Measurements from ENCODE around the gene CCDC92B. TPM values are rescaled to one million over a fixed set of nuclear protein-coding genes. Genes with fewer than 3 reads are reported as not detected.
"Not testable (repeated sequence)": the region's sequence is repeated elsewhere in the genome, so short reads cannot be mapped to it uniquely, and the experiment has no call there.

The CCDC92B gene
- total and polyA plus RNA-seq, 2 donors = 0.14 to 0.32 TPM

DNA sequence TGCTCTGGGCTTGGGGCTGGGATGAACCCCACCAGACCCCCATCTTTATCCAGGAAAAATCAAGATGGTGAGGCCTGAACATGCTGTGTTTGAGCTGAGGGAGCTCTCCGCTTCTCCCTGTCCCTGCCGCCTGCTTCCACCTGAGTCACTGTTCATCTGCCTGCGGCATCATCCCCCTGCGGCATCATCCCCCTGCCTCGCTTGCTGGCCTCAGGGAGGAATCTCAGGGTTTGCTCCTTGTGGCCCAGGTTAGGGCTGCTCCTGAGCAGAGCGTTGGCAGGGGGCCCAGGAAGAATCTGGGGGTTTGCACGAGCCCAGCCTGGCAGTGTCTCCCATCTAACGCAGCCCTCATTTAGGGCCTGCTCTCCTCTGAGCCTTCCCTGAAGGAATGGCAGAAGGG lies 35.4 kb upstream of the CCDC92B start:
- Histone ChIP-seq H3K4me1 (ENCODE audit: insufficient read depth) (no peaks in the 10 kb centered on the region), H3K4me3 (ENCODE audit: low read depth, low read length) (no peak overlapping the region), H3K27ac (ENCODE audit: low read depth) (no peak overlapping the region), H3K36me3 (ENCODE audit: insufficient read depth) (no peaks in the 10 kb centered on the region)
- no peak for DNase-seq (ENCODE audit: extremely low spot score)
- 71% methylated on average over 8 of the region's 8 CpGs for WGBS

DNA sequence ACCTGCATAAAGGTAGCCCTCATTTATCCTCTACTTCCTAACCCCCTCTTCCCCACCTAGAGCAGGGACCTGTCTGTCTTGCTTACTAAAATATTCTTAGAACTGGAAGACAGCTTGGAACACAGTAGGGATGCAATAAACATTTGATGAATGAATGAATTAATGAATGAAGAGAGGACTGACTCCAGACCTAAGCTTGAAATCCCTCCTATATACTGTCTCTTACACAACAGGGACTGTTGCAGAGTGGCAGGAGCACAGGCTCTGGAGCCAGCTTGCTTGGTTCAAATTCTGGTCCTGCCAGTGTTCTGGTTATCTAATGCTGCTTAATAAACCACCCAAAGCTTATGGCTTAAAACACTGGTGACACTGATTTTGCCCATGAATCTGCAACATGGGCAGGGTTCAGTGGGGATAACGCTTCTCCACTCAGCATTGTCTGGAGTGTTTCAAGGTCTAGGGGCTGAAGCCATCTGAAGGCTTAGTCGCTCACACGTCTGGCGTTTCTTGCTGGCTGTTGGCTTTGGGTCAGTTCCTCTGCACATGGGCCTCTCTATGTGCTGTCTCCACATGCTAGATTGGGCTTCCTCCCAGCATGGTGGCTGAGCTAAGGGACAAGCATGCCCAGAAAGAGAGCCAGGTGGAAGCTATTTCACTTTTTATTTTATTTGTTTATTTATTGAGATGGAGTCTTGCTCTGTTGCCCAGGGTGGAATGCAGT lies 34.0 kb upstream of the CCDC92B start:
- Histone ChIP-seq H3K27ac (ENCODE audit: low read depth) (no peak overlapping the region), H3K36me3 (ENCODE audit: insufficient read depth) (no peaks in the 10 kb centered on the region), H3K4me1 (ENCODE audit: insufficient read depth) (no peaks in the 10 kb centered on the region), H3K4me3 (ENCODE audit: low read depth, low read length) (no peak overlapping the region)
- DNase-seq (ENCODE audit: extremely low spot score) = no peak
- 77% methylated on average over 4 of the region's 4 CpGs for WGBS

DNA sequence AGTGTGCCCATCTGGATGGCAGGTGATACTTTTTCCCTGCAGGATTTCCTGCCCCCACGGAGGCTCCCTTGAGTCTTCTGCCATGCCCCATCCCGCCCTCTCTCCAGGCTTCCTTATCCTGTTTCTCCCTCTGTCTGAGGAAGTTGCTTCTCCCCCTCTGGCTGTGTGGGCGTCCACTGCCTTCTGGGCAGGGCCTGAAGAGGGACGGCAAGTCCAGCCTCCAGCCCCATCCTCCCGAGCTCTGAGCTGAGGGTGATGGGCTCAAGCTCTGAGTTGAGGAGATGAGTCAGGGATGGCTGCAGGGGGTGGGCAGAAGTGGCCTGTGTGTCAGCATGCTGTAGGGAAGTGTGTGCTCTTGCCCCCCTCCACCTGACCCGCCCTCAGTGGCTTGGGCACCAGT lies 32.6 kb upstream of the CCDC92B start:
- Histone ChIP-seq H3K27ac (ENCODE audit: low read depth) (no peak overlapping the region), H3K36me3 (ENCODE audit: insufficient read depth) (no peaks in the 10 kb centered on the region), H3K4me1 (ENCODE audit: insufficient read depth) (no peaks in the 10 kb centered on the region), H3K4me3 (ENCODE audit: low read depth, low read length) (no peak overlapping the region)
- no peak for DNase-seq (ENCODE audit: extremely low spot score)
- WGBS = 29% methylated on average over 6 of the region's 6 CpGs

DNA sequence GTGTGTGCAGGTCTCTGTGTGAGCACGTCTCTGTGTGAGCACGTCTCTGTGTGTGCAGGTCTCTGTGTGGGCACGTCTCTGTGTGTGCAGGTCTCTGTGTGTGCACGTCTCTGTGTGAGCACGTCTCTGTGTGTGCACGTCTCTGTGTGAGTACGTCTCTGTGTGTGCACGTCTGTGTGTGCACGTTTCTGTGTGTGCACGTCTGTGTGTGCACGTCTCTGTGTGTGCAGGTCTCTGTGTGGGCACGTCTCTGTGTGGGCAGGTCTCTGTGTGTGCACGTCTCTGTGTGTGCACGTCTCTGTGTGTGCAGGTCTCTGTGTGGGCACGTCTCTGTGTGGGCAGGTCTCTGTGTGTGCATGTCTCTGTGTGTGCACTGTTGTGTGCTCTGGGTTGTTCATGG lies 32.1 kb upstream of the CCDC92B start:
- not testable (repeated sequence) for H3K36me3 ChIP-seq (ENCODE audit: insufficient read depth); DNase-seq (ENCODE audit: extremely low spot score); H3K4me3 ChIP-seq (ENCODE audit: low read depth, low read length); H3K27ac ChIP-seq (ENCODE audit: low read depth); H3K4me1 ChIP-seq (ENCODE audit: insufficient read depth)
- WGBS = 87% methylated on average over 15 of the region's 15 CpGs

DNA sequence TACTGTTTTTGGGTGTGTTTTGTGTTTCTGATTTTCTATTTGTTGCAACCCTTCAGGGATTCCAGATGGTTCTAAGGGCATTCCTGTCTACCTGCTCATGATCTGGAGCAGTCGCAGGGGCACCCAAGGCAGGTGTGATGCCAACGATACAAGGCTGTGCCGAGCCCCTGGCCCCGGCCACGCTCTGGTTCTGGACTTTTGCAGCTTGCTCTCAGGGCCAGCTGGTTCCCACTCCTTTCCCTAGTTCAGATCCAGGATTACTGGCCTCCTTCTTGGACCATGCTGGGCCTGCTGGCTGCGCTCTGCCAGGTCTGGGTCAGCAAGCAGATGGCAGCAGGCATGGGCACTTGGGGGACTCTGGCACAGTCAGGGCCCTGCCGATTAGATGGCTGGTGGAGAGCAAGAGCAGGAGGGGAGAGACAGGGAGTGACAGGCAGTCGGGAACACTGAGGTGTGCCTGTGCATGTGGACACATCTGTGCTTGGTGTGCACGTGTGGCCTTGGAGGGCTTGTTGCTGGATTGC lies 31.5 kb upstream of the CCDC92B start:
- no peaks in the 10 kb centered on the region for H3K36me3 ChIP-seq (ENCODE audit: insufficient read depth)
- no peak overlapping the region for H3K4me3 ChIP-seq (ENCODE audit: low read depth, low read length)
- no peak overlapping the region for H3K27ac ChIP-seq (ENCODE audit: low read depth)
- H3K4me1 ChIP-seq (ENCODE audit: insufficient read depth) = no peaks in the 10 kb centered on the region
- DNase-seq (ENCODE audit: extremely low spot score) = no peak
- 83% methylated on average over 9 of the region's 9 CpGs for WGBS

DNA sequence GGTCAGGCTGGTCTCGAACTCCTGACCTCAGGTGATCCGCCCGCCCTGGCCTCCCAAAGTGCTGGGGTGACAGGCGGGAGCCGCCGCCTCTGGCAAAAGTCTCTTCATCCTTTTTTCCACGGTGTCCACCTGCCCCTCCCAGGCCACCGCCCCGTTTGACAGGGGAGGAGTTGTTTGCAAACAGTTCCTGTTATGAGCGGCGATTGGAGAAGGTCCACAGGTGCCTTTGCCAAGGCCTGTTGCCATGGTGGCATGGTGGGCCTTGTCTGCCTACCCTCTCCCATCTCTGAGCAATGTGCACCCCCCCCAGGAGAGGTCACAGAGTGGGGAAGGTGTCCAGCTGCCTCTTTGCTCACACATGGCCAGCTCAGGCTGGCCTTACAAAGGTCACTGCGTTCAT lies 30.8 kb upstream of the CCDC92B start:
- no peaks in the 10 kb centered on the region for H3K36me3 ChIP-seq (ENCODE audit: insufficient read depth)
- WGBS = 86% methylated on average over 12 of the region's 12 CpGs
- DNase-seq (ENCODE audit: extremely low spot score) = no peak
- H3K4me1 ChIP-seq (ENCODE audit: insufficient read depth) = no peaks in the 10 kb centered on the region
- H3K27ac ChIP-seq (ENCODE audit: low read depth) = no peak overlapping the region
- no peak overlapping the region for H3K4me3 ChIP-seq (ENCODE audit: low read depth, low read length)

DNA sequence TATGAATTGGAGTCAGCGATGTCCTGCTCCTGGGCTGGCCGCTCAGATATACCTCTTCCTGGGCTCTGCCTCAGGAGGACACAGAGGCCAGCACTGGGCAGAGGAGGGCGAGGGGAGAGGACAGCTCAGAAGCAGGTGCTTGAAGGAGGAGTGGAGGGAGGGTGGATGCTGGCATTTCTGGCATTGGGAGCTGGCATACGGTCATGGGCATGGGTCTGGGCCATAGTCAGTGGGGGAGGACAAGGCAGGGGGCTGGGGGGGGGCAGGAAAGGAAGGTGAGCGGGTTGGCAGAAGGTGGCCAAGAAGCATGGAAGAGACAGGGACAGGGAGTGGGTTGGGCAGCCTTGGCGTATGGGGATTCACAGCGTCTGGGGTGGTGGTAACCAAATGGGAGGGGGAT lies 30.1 kb upstream of the CCDC92B start:
- 80% methylated on average over 7 of the region's 7 CpGs for WGBS
- Histone ChIP-seq H3K4me1 (ENCODE audit: insufficient read depth) (no peaks in the 10 kb centered on the region), H3K36me3 (ENCODE audit: insufficient read depth) (no peaks in the 10 kb centered on the region), H3K27ac (ENCODE audit: low read depth) (no peak overlapping the region), H3K4me3 (ENCODE audit: low read depth, low read length) (no peak overlapping the region)
- DNase-seq (ENCODE audit: extremely low spot score) = no peak

DNA sequence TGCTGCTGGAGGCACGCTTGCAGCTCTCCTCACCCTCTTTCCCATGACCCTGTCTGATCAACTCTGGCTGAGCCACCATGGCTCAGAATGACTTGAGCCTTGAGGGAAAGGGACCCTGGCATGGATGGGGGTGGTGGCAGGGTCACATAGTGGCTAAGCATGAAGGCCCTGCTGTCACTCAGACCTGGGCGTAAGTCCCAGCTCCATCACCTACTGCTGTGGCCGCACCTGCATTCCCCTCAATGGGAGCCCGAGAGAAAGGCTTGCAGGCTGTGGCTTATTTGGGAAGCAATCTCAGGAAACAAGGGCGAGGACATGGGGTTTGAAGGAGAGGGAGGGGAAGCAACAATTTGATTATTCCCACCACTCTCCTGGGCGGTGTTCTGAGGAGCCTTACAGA lies 29.0 kb upstream of the CCDC92B start:
- H3K4me3 ChIP-seq (ENCODE audit: low read depth, low read length) = no peak overlapping the region
- no peak for DNase-seq (ENCODE audit: extremely low spot score)
- no peaks in the 10 kb centered on the region for H3K4me1 ChIP-seq (ENCODE audit: insufficient read depth)
- WGBS = 64% methylated on average over 6 of the region's 6 CpGs
- H3K36me3 ChIP-seq (ENCODE audit: insufficient read depth) = no peaks in the 10 kb centered on the region
- H3K27ac ChIP-seq (ENCODE audit: low read depth) = no peak overlapping the region

DNA sequence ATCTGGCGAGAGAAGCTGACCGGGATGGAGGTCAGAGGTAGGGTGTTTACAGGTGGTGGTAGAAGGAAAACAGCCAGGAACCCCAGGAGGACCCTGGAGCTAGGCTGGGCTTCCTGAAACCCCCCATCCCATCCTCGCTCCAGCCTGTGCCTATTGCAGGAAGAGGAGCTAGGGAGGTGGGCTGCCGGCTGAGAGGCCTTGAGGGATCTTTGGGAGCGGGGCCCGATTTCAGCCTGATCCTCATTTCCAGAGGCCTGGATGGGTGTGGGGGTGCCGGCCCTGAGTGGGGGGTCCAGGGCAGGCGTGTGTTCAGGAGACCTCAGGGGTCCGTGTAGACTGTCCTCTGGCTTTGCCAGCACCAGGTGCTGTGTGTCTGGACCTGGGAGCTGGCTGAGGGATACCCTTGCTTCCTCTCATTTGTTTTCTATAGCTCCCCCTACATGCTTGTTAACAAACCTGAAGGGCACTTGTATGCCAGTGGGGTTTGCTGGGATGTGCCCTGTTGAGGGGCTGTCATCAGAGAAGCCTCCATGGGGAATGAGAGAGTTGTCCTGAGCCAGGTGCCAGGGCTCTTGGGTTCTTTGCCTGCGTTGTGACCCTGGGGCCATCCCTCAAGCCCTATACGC lies 27.9 kb upstream of the CCDC92B start:
- H3K4me1 ChIP-seq (ENCODE audit: insufficient read depth) = no peaks in the 10 kb centered on the region
- 24% methylated on average over 11 of the region's 11 CpGs for WGBS

DNA sequence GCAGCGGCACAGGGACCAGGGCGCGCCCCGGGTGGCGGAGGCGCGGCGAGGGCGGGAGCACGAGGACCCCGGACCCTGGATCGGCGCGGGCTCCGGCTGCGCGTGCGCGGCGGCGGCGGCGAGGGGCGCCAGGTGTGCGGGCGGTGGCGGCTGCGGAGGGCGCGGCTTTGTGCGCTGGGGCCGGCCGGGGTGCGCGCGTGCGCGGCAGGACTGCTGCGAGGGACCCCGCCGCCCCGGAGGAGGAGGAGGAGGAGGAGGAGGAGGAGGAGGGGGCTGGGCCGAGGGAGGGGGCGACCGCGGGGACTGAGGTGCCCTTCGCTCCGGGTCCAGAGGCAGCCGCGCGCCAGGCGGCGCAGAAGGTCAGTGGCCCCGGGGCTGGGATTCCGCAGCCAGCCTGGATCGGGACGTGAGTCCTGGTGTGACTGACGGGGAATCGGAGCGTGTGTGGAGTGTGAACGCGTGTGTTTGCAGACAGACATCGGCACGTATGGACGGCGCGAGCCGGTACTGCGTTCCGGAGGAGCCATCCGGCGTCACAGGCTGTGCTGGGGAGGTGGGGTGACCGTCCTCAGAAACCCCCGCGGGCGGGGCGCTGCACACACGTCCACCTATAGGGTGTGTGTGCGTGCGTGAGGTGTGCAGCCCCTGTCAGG lies 27.3 kb upstream of the CCDC92B start:
- Histone ChIP-seq H3K4me1 (ENCODE audit: insufficient read depth) (no peaks in the 10 kb centered on the region), H3K27ac (ENCODE audit: low read depth) (no peak overlapping the region), H3K4me3 (ENCODE audit: low read depth, low read length) (peak overlapping the region; percentile 27), H3K36me3 (ENCODE audit: insufficient read depth) (no peaks in the 10 kb centered on the region)
- no peak for DNase-seq (ENCODE audit: extremely low spot score)
- WGBS = under 1% methylated on average over 80 of the region's 80 CpGs

More for the DNA sequence above, 27.9 kb upstream of the CCDC92B start:
- H3K4me3 ChIP-seq (ENCODE audit: low read depth, low read length) = no peak overlapping the region
- no peak for DNase-seq (ENCODE audit: extremely low spot score)
- no peak overlapping the region for H3K27ac ChIP-seq (ENCODE audit: low read depth)
- H3K36me3 ChIP-seq (ENCODE audit: insufficient read depth) = no peaks in the 10 kb centered on the region

DNA sequence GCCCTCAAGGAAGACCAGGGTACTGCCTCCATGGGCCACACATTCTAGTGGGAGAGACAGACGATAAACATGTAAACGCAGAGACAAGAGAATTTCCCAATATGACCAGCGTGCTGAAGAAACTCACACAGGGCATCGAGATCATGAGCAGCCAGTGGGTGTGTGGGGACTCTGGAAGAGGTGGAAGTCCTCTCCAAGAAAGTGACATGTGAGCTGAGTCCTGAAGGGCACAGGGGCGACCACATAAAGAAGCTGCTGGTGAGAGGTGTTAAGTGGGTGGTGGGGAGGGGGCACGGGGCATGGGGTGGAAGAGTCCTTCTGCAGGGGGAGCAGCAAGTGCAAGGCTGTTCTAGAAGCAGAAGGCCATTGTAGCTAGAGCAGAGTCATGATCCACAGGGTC lies 25.8 kb upstream of the CCDC92B start:
- H3K36me3 ChIP-seq (ENCODE audit: insufficient read depth) = no peaks in the 10 kb centered on the region
- 77% methylated on average over 6 of the region's 6 CpGs for WGBS
- no peaks in the 10 kb centered on the region for H3K4me1 ChIP-seq (ENCODE audit: insufficient read depth)
- H3K27ac ChIP-seq (ENCODE audit: low read depth) = no peak overlapping the region
- H3K4me3 ChIP-seq (ENCODE audit: low read depth, low read length) = no peak overlapping the region
- DNase-seq (ENCODE audit: extremely low spot score) = no peak

DNA sequence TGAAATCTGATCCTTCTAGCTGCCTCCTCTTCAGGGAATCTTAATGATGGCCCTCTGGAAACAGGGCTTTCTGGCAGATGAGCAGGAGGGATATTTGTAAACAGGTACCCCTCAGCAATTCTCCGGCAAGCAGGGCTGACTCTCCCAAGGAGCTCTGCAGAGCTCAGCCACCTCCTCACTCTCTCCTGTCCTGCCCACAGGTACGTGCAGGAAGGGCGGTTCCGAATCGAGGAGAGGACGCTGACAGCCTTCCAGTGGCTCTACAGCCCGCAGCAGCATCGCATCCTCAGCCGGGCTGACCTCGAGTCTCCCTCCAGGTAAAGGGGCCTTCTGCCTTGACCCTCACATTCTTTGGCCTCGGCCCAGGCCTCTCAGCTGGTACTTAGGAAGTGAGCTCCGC lies 20.7 kb upstream of the CCDC92B start:
- Histone ChIP-seq H3K36me3 (ENCODE audit: insufficient read depth) (no peaks in the 10 kb centered on the region), H3K4me1 (ENCODE audit: insufficient read depth) (no peaks in the 10 kb centered on the region), H3K27ac (ENCODE audit: low read depth) (no peak overlapping the region), H3K4me3 (ENCODE audit: low read depth, low read length) (no peak overlapping the region)
- no peak for DNase-seq (ENCODE audit: extremely low spot score)
- WGBS = 44% methylated on average over 12 of the region's 12 CpGs

DNA sequence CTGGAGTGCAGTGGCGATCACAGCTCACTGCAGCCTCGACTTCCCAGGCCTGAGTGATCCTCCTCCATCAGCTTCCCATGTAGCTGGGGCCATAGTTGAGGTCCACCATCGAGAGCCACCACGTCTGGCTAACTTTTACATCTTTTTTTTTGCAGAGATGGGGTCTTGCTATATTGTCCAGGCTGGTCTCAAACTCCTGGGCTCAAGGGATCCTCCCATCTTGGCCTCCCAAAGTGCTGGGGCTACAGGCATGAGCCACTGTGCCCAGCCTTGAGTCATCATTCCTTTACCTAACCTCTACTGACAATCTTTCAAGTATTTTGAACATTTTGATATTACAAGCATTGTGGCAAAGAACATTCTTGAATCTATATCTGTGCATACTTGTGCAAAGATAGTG lies 9.4 kb upstream of the CCDC92B start:
- peaks cover 1% of the 10 kb centered on the region for H3K4me1 ChIP-seq (ENCODE audit: insufficient read depth)
- H3K4me3 ChIP-seq (ENCODE audit: low read depth, low read length) = no peak overlapping the region
- no peak overlapping the region for H3K27ac ChIP-seq (ENCODE audit: low read depth)
- no peaks in the 10 kb centered on the region for H3K36me3 ChIP-seq (ENCODE audit: insufficient read depth)
- WGBS = 71% methylated on average over 4 of the region's 4 CpGs
- no peak for DNase-seq (ENCODE audit: extremely low spot score)
